Muscle layer of duodenum (tissue), 2 donors: Measurements from ENCODE around the gene SHLD1.

Experiments used
- H3K27ac ChIP-seq: one replicate; pipeline ENCODE4 v1.7.0; 2013; ENCODE audit warnings: mild to moderate bottlenecking, low read length
- H3K27me3 ChIP-seq: one replicate; pipeline ENCODE4 v1.7.0; 2013; ENCODE audit warnings: low read depth, mild to moderate bottlenecking, control low read depth, low read length
- H3K36me3 ChIP-seq, 2 donors: one replicate each; pipeline ENCODE4 v1.7.0; 2013; ENCODE audit warnings: low read length in 2 of 2, control low read depth in 1 of 2, mild to moderate bottlenecking in 1 of 2; ENCODE audit not compliant: insufficient read depth in 2 of 2, control insufficient read depth in 1 of 2
- H3K4me1 ChIP-seq, 2 donors: one replicate each; pipeline ENCODE4 v1.7.0; 2013; ENCODE audit warnings: low read length in 2 of 2, mild to moderate bottlenecking in 2 of 2, control low read depth in 1 of 2, moderate library complexity in 1 of 2; ENCODE audit not compliant: insufficient read depth in 2 of 2, control insufficient read depth in 1 of 2
- H3K4me3 ChIP-seq, 2 donors: one replicate each; pipeline ENCODE4 v1.7.0; 2013; ENCODE audit warnings: low read length in 2 of 2, low read depth in 1 of 2, mild to moderate bottlenecking in 1 of 2
- H3K9me3 ChIP-seq, 2 donors: one replicate each; pipeline ENCODE4 v1.7.0; 2013; ENCODE audit warnings: low read length in 2 of 2, control low read depth in 1 of 2, mild to moderate bottlenecking in 1 of 2; ENCODE audit not compliant: control insufficient read depth in 1 of 2
- donor health status: healthy.

SHLD1 gene

DNA sequence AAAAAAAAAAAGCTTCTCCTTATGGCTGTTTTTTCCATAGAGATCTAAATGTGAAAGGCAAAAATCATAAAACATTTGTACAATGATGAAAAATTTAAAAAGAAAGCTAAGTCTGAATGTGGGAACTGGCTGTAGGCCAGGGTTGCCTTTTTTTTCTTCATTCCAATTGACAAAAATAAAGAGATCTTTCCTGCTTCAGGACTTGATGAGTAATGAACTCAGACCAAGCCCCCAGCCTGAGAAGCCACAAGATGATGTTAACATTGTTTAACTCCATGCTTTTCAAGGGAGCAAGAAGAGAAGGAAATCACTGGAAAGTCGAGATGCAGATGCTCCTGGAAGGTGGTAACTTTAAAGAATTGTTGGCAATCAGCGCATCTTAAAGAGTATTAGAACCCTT, 158.8 kb downstream of the SHLD1 start:
- Histone ChIP-seq H3K4me1 (peaks cover 0 to 11% of the 10 kb centered on the region in 2 donors), H3K27me3 (no peaks in the 10 kb centered on the region), H3K27ac (no peak overlapping the region), H3K36me3 (no peaks in the 10 kb centered on the region), H3K4me3 (no peak overlapping the region), H3K9me3 (no peaks in the 10 kb centered on the region)

DNA sequence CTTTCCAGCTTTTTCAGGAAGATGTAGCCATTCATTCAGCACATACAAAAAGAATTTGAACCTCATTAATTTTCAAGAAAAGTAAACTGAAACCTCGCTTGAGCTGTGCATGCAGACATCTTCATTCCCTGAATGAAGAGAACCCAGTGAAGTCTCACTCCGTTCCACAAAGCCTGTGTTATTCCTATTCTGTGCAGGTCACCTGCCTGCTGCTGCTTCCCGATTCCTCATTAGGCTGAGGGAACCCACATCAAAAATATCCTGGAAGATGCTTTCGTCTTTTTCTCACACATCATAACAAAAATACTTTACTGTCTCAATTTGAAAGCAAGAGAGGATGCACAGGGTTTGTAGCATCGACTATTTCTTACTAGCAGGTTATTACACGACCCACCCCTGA, 160.0 kb downstream of the SHLD1 start:
- H3K27me3 ChIP-seq = no peaks in the 10 kb centered on the region
- H3K9me3 ChIP-seq = no peaks in the 10 kb centered on the region
- no peaks in the 10 kb centered on the region for H3K36me3 ChIP-seq
- H3K4me3 ChIP-seq = no peak overlapping the region
- H3K27ac ChIP-seq = no peak overlapping the region
- peaks cover 0 to 11% of the 10 kb centered on the region in 2 donors for H3K4me1 ChIP-seq

DNA sequence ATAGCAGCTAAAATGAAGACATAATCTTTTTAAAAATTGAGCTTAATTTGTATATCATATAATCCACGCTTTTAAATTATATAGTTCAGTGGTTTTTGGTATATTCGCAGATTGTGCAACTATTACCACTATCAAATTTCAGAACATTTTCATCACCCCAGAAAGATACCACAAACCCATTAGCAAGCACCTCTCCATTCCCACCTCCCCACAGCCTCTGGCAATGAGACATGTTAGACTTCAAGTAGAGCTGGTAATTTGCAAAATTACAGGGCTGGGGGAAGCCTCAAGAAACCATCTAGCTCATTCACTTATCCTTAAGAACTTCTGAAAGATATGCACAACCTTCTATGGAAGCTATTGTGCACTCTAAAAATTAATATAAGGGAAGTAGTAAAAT, 163.0 kb downstream of the SHLD1 start:
- H3K27me3 ChIP-seq = no peaks in the 10 kb centered on the region
- no peaks in the 10 kb centered on the region for H3K36me3 ChIP-seq
- peaks cover 0 to 11% of the 10 kb centered on the region in 2 donors for H3K4me1 ChIP-seq
- H3K27ac ChIP-seq = no peak overlapping the region
- H3K9me3 ChIP-seq = no peaks in the 10 kb centered on the region
- H3K4me3 ChIP-seq = no peak overlapping the region
